ENCODE measurements around the gene MRPL55. TPM values are rescaled to one million over a fixed set of nuclear protein-coding genes. Genes with fewer than 3 reads are reported as not detected.

Gene MRPL55
- total and polyA plus RNA-seq, 2 of the 4 experiments (the other 2 are of a cell fraction), result 48.9 to 95.4 TPM

GRCh38 chr1:228125185-228125584, 16.1 kb upstream of the MRPL55 start:
- no peak overlapping the region for H4K5ac ChIP-seq (ENCODE audit: low read depth, low read length)
- H2AK9ac ChIP-seq (replicated peaks; ENCODE audit: low read depth, low read length, poor library complexity), result no peak overlapping the region
- H3K4me3 ChIP-seq (ENCODE audit: insufficient read depth, low read depth, low read length), result no peak overlapping the region
- no peak overlapping the region for H2BK5ac ChIP-seq (ENCODE audit: low read depth, low read length, poor library complexity, severe bottlenecking)
- no peak overlapping the region for H2BK120ac ChIP-seq (ENCODE audit: low read depth, low read length)
- no peaks in the 10 kb centered on the region for H3K9me1 ChIP-seq (ENCODE audit: insufficient read depth, low read length)
- in situ Hi-C loops (cut with MboI; ENCODE audit: low sequenced_read_pairs) (no loop called here), dilution Hi-C loops (cut with HindIII; ENCODE audit: low sequenced_read_pairs, unreplicated experiment) (no loop called here), intact Hi-C loops (cut with micrococcal nuclease) (no loop called here)
- no peaks in the 10 kb centered on the region; the same call in 1 of the 2 replicates for H3K4me1 ChIP-seq (ENCODE audit: control insufficient read depth, insufficient read depth, low read length)
- no peak overlapping the region for H3K27ac ChIP-seq (ENCODE audit: insufficient read depth, low read length)
- peaks cover 22% of the 10 kb centered on the region for H3K27me3 ChIP-seq (ENCODE audit: control insufficient read depth, insufficient read depth, low read length)
- H3K9ac ChIP-seq (ENCODE audit: low read depth, low read length), result no peak overlapping the region
- H2AK5ac ChIP-seq (ENCODE audit: low read depth, low read length), result no peak overlapping the region
- H3K4ac ChIP-seq (ENCODE audit: low read depth, low read length), result no peak overlapping the region
- no peak overlapping the region for H4K8ac ChIP-seq (ENCODE audit: low read depth in 2 of 2, low read length in 2 of 2)
- no peak overlapping the region for H2BK15ac ChIP-seq (ENCODE audit: low read depth, low read length)
- TF ChIP-seq CEBPB (IDR thresholded peaks at IDR 0.05; ENCODE audit: low read depth, low read length) (no peak), RFX5 (IDR thresholded peaks at IDR 0.05; ENCODE audit: low read depth, low read length) (no peak), ELK1 (IDR thresholded peaks at IDR 0.05; ENCODE audit: borderline replicate concordance, low read depth, low read length) (no peak)
- TF ChIP-seq, protein P1, sequence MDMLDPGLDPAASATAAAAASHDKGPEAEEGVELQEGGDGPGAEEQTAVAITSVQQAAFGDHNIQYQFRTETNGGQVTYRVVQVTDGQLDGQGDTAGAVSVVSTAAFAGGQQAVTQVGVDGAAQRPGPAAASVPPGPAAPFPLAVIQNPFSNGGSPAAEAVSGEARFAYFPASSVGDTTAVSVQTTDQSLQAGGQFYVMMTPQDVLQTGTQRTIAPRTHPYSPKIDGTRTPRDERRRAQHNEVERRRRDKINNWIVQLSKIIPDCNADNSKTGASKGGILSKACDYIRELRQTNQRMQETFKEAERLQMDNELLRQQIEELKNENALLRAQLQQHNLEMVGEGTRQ (IDR thresholded peaks at IDR 0.05; ENCODE audit: low read depth, low read length), result no peak
- H3K9me3 ChIP-seq (ENCODE audit: control insufficient read depth, insufficient read depth, low read length), result no peaks in the 10 kb centered on the region
- WGBS, 2 experiments (ENCODE audit: extremely low coverage in 2 of 2, insufficient read length in 1 of 2), result 41% methylated on average over 3 of the region's 5 CpGs; no CpG with 5 or more reads in 1 of the 2 experiments
- no peak overlapping the region for H3K56ac ChIP-seq (ENCODE audit: extremely low read depth, insufficient read depth, low read length)
- DNase-seq, result no peak
- H3K36me3 ChIP-seq (ENCODE audit: control insufficient read depth, insufficient read depth, low read length), result no peaks in the 10 kb centered on the region
- ChIA-PET CTCF (no interaction called here), POLR2A (ENCODE audit: unreplicated experiment) (no interaction called here)
- no peaks in the 10 kb centered on the region for H4K20me1 ChIP-seq (ENCODE audit: insufficient read depth, low read length)
- H3K4me2 ChIP-seq (ENCODE audit: low read depth, low read length), result no peak overlapping the region
- H2AFZ ChIP-seq (replicated peaks; ENCODE audit: low read length, poor library complexity), result no peak overlapping the region
- H3K79me1 ChIP-seq (ENCODE audit: low read depth in 1 of 2, low read length in 2 of 2), result no peaks in the 10 kb centered on the region
- BruUV-seq (replicated peaks), result no TSS peak
- no peak overlapping the region for H3K23ac ChIP-seq (ENCODE audit: low read depth, low read length)
- no peak overlapping the region for H3K18ac ChIP-seq (ENCODE audit: low read depth, low read length)
- H3K14ac ChIP-seq (replicated peaks; ENCODE audit: low read depth, low read length), result no peak overlapping the region
- no peak overlapping the region for H4K91ac ChIP-seq (ENCODE audit: insufficient read depth, low read depth, low read length)
- ATAC-seq (ENCODE audit: low read depth), result no peak
- no peak overlapping the region for H2BK20ac ChIP-seq (ENCODE audit: low read depth, low read length)
